Motor neuron (in vitro differentiated cells): Measurements from ENCODE around the gene TRIO. TPM values are rescaled to one million over a fixed set of nuclear protein-coding genes. Genes with fewer than 3 reads are reported as not detected.

ENCODE experiments used
- ATAC-seq, 8 experiments: fragments of 200-7000 bp; cut with Tn5 transposase; replicated peaks in 6 of 8; 2 replicates each; pipeline ENCODE4 v1.8.0; 2021; ENCODE audit warnings: mild to moderate bottlenecking in 8 of 8, moderate library complexity in 8 of 8
- H3K27ac ChIP-seq, 2 donors: fragments of 250-450 bp; sonication (Bioruptor Pico); 2 replicates each; pipeline ENCODE4 v1.9.0; 2021; ENCODE audit warnings: antibody characterized with exemption in 2 of 2, mild to moderate bottlenecking in 2 of 2, moderate library complexity in 1 of 2
- H3K4me1 ChIP-seq, 2 donors: fragments of 250-450 bp; sonication (Bioruptor Pico); replicated peaks in 1 of 2; 2 replicates each; pipeline ENCODE4 v1.6.1; 2021; ENCODE audit warnings: antibody characterized with exemption in 2 of 2, mild to moderate bottlenecking in 2 of 2, moderate library complexity in 1 of 2
- H3K4me3 ChIP-seq, 5 donors: fragments of 250-450 bp; sonication (Bioruptor Pico); 2 replicates each; pipeline ENCODE4 v1.9.0; 2021; ENCODE audit warnings: antibody characterized with exemption in 5 of 5, mild to moderate bottlenecking in 5 of 5, moderate library complexity in 4 of 5
- WGBS, 10 experiments: fragments of 450-650 bp; shearing (Covaris generic); methylation state at CpG; one replicate each; pipeline ENCODE4 v1.0.0; 2022; 5-methylcytosine and 5-hydroxymethylcytosine counted together
- in situ Hi-C, 9 experiments: fragments of 400-800 bp; cut with MboI; loops; one replicate each; pipeline ENCODE4 v1.15.0; 2021; ENCODE audit warnings: low sequenced_read_pairs in 9 of 9, low pct_unique_long_range_greater_than_20kb in 2 of 9; ENCODE audit not compliant: unreplicated experiment in 9 of 9
- total RNA-seq, 8 experiments: library from RNA; unstranded; fragments of 300-600 nt; gene quantifications; 2 replicates each; pipeline versions ENCODE4 v1.2.3 to v1.2.4, GENCODE V29; 2022

Gene TRIO
- total RNA-seq, 8 experiments from 2014 or later = 39.7 to 162 (median 92.9) TPM

GRCh38 chr5:14222206-14222605 is 79.1 kb downstream of the TRIO start:
- Histone ChIP-seq H3K27ac (no peak overlapping the region), H3K4me3 (no peak overlapping the region), H3K4me1 (peaks cover 21 to 24% of the 10 kb centered on the region in 2 donors)
- peak in 1 of 8 experiments; percentile 27 for ATAC-seq
- in situ Hi-C loops = no loop called here
- WGBS, 10 experiments = 75 to 100% (median 87%) methylated on average over 1 to 3 of the region's 3 CpGs; no CpG with 5 or more reads in 2 of the 10 experiments

- peaks cover 10 to 18% of the 10 kb centered on the region in 2 donors for H3K4me1 ChIP-seq
- H3K4me3 ChIP-seq = no peak overlapping the region
- no peak for ATAC-seq
- in situ Hi-C loops = no loop called here
- H3K27ac ChIP-seq = no peak overlapping the region
- WGBS, 10 experiments = 20 to 100% (median 97%) methylated on average over 1 to 5 of the region's 6 CpGs; no CpG with 5 or more reads in 4 of the 10 experiments
Measured at GRCh38 chr5:14223372-14223771, 80.2 kb downstream of the TRIO start.

- H3K27ac ChIP-seq = no peak overlapping the region
- H3K4me1 ChIP-seq = peaks cover 10 to 11% of the 10 kb centered on the region in 2 donors
- H3K4me3 ChIP-seq = no peak overlapping the region
- 80 to 100% (median 87%) methylated on average over 1 to 3 of the region's 3 CpGs; no CpG with 5 or more reads in 3 of the 10 experiments for WGBS, 10 experiments
- in situ Hi-C loops = no loop called here
- no peak for ATAC-seq
Measured at GRCh38 chr5:14225173-14225834, 82.2 kb downstream of the TRIO start.

- no peak overlapping the region for H3K27ac ChIP-seq
- in situ Hi-C loops = no loop called here
- peaks cover 7 to 10% of the 10 kb centered on the region in 2 donors for H3K4me1 ChIP-seq
- ATAC-seq = no peak
- no peak overlapping the region for H3K4me3 ChIP-seq
- 84 to 100% (median 100%) methylated on average over 1 to 4 of the region's 4 CpGs; no CpG with 5 or more reads in 3 of the 10 experiments for WGBS, 10 experiments
Measured at GRCh38 chr5:14226149-14226548, 83.0 kb downstream of the TRIO start.

GRCh38 chr5:14226554-14226953 is 83.4 kb downstream of the TRIO start:
- H3K4me3 ChIP-seq = no peak overlapping the region
- no peak for ATAC-seq
- no peak overlapping the region for H3K27ac ChIP-seq
- 40 to 100% (median 96%) methylated on average over 1 to 6 of the region's 6 CpGs; no CpG with 5 or more reads in 2 of the 10 experiments for WGBS, 10 experiments
- in situ Hi-C loops = no loop called here
- H3K4me1 ChIP-seq = peaks cover 7 to 10% of the 10 kb centered on the region in 2 donors

- no peak overlapping the region for H3K4me3 ChIP-seq
- in situ Hi-C loops = no loop called here
- no peak for ATAC-seq
- 71 to 100% (median 92%) methylated on average over 1 to 7 of the region's 8 CpGs; no CpG with 5 or more reads in 1 of the 10 experiments for WGBS, 10 experiments
- H3K27ac ChIP-seq = no peak overlapping the region
- H3K4me1 ChIP-seq = peaks cover 6 to 7% of the 10 kb centered on the region in 2 donors
Measured at GRCh38 chr5:14226992-14227391, 83.8 kb downstream of the TRIO start.

- in situ Hi-C loops = no loop called here
- H3K27ac ChIP-seq = no peak overlapping the region
- ATAC-seq = no peak
Measured at GRCh38 chr5:14227513-14227912, 84.4 kb downstream of the TRIO start.

GRCh38 chr5:14228219-14228618 is 85.1 kb downstream of the TRIO start:
- Histone ChIP-seq H3K4me1 (no peaks in the 10 kb centered on the region), H3K4me3 (no peak overlapping the region), H3K27ac (no peak overlapping the region)
- in situ Hi-C loops = no loop called here
- ATAC-seq = no peak
- WGBS, 10 experiments = 50 to 100% (median 89%) methylated on average over 1 to 5 of the region's 6 CpGs

More at GRCh38 chr5:14227513-14227912, 84.4 kb downstream of the TRIO start:
- no peak overlapping the region for H3K4me3 ChIP-seq
- H3K4me1 ChIP-seq = peaks cover under 1 to 3% of the 10 kb centered on the region in 2 donors
- 0 to 100% (median 67%) methylated on average over 1 to 3 of the region's 3 CpGs; no CpG with 5 or more reads in 2 of the 10 experiments for WGBS, 10 experiments

GRCh38 chr5:14229181-14229580 is 86.0 kb downstream of the TRIO start:
- Histone ChIP-seq H3K4me1 (no peaks in the 10 kb centered on the region), H3K4me3 (no peak overlapping the region), H3K27ac (no peak overlapping the region)
- WGBS, 10 experiments = 100% methylated on average over 1 of the region's 1 CpG; no CpG with 5 or more reads in 5 of the 10 experiments
- in situ Hi-C loops = no loop called here
- peak in 2 of 8 experiments; percentile 33 to 76 for ATAC-seq

- in situ Hi-C loops = no loop called here
- H3K4me3 ChIP-seq = no peak overlapping the region
- no peaks in the 10 kb centered on the region for H3K4me1 ChIP-seq
- no peak for ATAC-seq
- no peak overlapping the region for H3K27ac ChIP-seq
- WGBS, 10 experiments = 80 to 100% (median 93%) methylated on average over 1 to 7 of the region's 7 CpGs; no CpG with 5 or more reads in 1 of the 10 experiments
Measured at GRCh38 chr5:14229734-14230133, 86.6 kb downstream of the TRIO start.

- Histone ChIP-seq H3K4me3 (no peak overlapping the region), H3K27ac (no peak overlapping the region), H3K4me1 (no peaks in the 10 kb centered on the region)
- in situ Hi-C loops = no loop called here
- WGBS, 10 experiments = 81 to 100% (median 89%) methylated on average over 1 to 2 of the region's 2 CpGs; no CpG with 5 or more reads in 2 of the 10 experiments
- ATAC-seq = no peak
Measured at GRCh38 chr5:14231156-14231555, 88.0 kb downstream of the TRIO start.

- Histone ChIP-seq H3K4me1 (no peaks in the 10 kb centered on the region), H3K4me3 (no peak overlapping the region), H3K27ac (no peak overlapping the region)
- 13 to 100% (median 93%) methylated on average over 1 to 4 of the region's 4 CpGs for WGBS, 10 experiments
- in situ Hi-C loops = no loop called here
- ATAC-seq = no peak
Measured at GRCh38 chr5:14231890-14232289, 88.7 kb downstream of the TRIO start.

- Histone ChIP-seq H3K4me1 (peaks cover 6 to 13% of the 10 kb centered on the region in 2 donors), H3K27ac (no peak overlapping the region), H3K4me3 (no peak overlapping the region)
- WGBS, 10 experiments = 83 to 100% (median 93%) methylated on average over 1 to 3 of the region's 3 CpGs; no CpG with 5 or more reads in 4 of the 10 experiments
- ATAC-seq = no peak
- in situ Hi-C loops = no loop called here
Measured at GRCh38 chr5:14234204-14234603, 91.1 kb downstream of the TRIO start.

- in situ Hi-C loops = no loop called here
- Histone ChIP-seq H3K4me3 (no peak overlapping the region), H3K27ac (no peak overlapping the region), H3K4me1 (peaks cover 6 to 13% of the 10 kb centered on the region in 2 donors)
- WGBS, 10 experiments = 60 to 100% (median 94%) methylated on average over 1 to 4 of the region's 4 CpGs; no CpG with 5 or more reads in 2 of the 10 experiments
- ATAC-seq = no peak
Measured at GRCh38 chr5:14235872-14236271, 92.7 kb downstream of the TRIO start.
